Adrenal gland (tissue), 19 donors: Measurements from ENCODE around the gene GDPD1. TPM values are rescaled to one million over a fixed set of nuclear protein-coding genes. Genes with fewer than 3 reads are reported as not detected.

Experiments used
- DNase-seq, 7 donors: peaks; one replicate each; pipeline ENCODE4 v3.0.0-alpha.2; 2019 to 2020
- H3K27ac ChIP-seq, 5 donors: fragments of 200-600 bp; sonication (generic) in 4 of 5; 1 replicate in 3 of 5; 2 replicates in 2 of 5; pipeline versions ENCODE4 v1.5.1 to v1.8.0; 2016 to 2020; ENCODE audit warnings: mild to moderate bottlenecking in 1 of 5
- H3K27me3 ChIP-seq: fragments of 200-600 bp; 2 replicates; pipeline ENCODE4 v1.8.0; 2021
- H3K36me3 ChIP-seq, 2 donors: fragments of 200-600 bp; replicated peaks in 1 of 2; 1 replicate in 1 of 2; 2 replicates in 1 of 2; pipeline versions ENCODE4 v1.5.1 to v1.8.0; 2018 to 2022
- H3K4me1 ChIP-seq, 2 donors: fragments of 200-600 bp; replicated peaks in 1 of 2; 1 replicate in 1 of 2; 2 replicates in 1 of 2; pipeline versions ENCODE4 v1.5.1 to v1.8.0; 2018 to 2021
- H3K4me3 ChIP-seq, 4 donors: fragments of 200-600 bp; sonication (generic) in 3 of 4; one replicate each; pipeline ENCODE4 v1.5.1; 2016 to 2018
- H3K9me3 ChIP-seq, 3 donors: fragments of 200-600 bp; sonication (generic) in 1 of 3; replicated peaks in 1 of 3; 1 replicate in 2 of 3; 2 replicates in 1 of 3; pipeline versions ENCODE4 v1.5.1 to v1.8.0; 2016 to 2021
- CTCF ChIP-seq, 6 experiments: fragments of 450-650 bp in 4 of 6; fragments of 200-600 bp in 2 of 6; sonication (generic) in 1 of 6; IDR thresholded peaks; 1 replicate in 5 of 6; 2 replicates in 1 of 6; pipeline versions ENCODE4 v1.5.1 to v1.8.0; 2016 to 2021; ENCODE audit warnings: antibody characterized with exemption in 6 of 6, mild to moderate bottlenecking in 2 of 6, moderate library complexity in 1 of 6
- POLR2A ChIP-seq, 2 donors: fragments of 450-650 bp; IDR thresholded peaks; one replicate each; pipeline ENCODE4 v1.6.1; 2017; ENCODE audit warnings: antibody characterized with exemption in 2 of 2, mild to moderate bottlenecking in 2 of 2, moderate library complexity in 1 of 2
- WGBS, 4 donors: extraction: QIAGEN DNeasy Blood & Tissue Kit in 2 of 4; methylation state at CpG; one replicate each; pipeline versions ENCODE4 v1.1.5 to v1.1.7; 2013 to 2017; 5-methylcytosine and 5-hydroxymethylcytosine counted together
- intact Hi-C, 2 donors: fragments of 100-400 bp; cut with DNase I; formaldehyde crosslinking; loops; one replicate each; pipeline versions ENCODE4 v1.14.1 to v1.15.0; 2022 to 2023
- long read RNA-seq, 10 donors: library from polyadenylated mRNA in 3 of 10; unstranded in 2 of 10; stranded (forward) in 1 of 10; transcript quantifications; one replicate each; pipeline ENCODE4 v2.0.0 and lab custom pipeline, GENCODE V29; 2021 to 2026
- polyA plus RNA-seq, 3 donors: library from polyadenylated mRNA; stranded (reverse); fragments of 200-250 nt in 2 of 3; fragments of 350-450 nt in 1 of 3; fragmentation: Illumina TruSeq in 1 of 3; extraction: RNeasy Lipid Tissue Mini Kit (QIAGEN cat#74804) in 1 of 3; gene quantifications; one replicate each; pipeline ENCODE4 v1.2.3, GENCODE V29; 2013 to 2014
- total RNA-seq, 9 donors: library from RNA; depleted of rRNA in 4 of 9; stranded (reverse); fragments of >200 nt in 4 of 9; fragments of 120-200 nt in 1 of 9; fragmentation: NEBNext Ultra II Directional in 1 of 9; extraction: Animal tissue kit (Norgen Biotek cat#: 25700) in 1 of 9; gene quantifications; one replicate each; pipeline versions ENCODE4 v1.1.0 to v1.2.4, GENCODE V29; 2013 to 2023
- donor health status: healthy with polysubstance abuse.
- donor health status: Bipolar disorder and iron deficiency.
- donor health status: DM: yes; HTN: yes; CAD: no.
- donor health status: DM: no; HTN: no; CAD: no.
- donor health status: DM: no; HTN: no; CAD: no.
- donor health status: DM: yes; HTN: yes; CAD: no.

GDPD1 gene
- total RNA-seq: 1 to 10 TPM in 8 of 9 donors, under 1 TPM in 1; 0.36 to 6.1 (median 3.1) TPM
- 1 to 10 TPM in 1 of 3 donors, under 1 TPM in 2; 0.54 to 1.6 (median 0.64) TPM for polyA plus RNA-seq
- long read RNA-seq, donor 1: 0 reads
- long read RNA-seq, donor 2: 0 reads
- long read RNA-seq, donor 3, partial matches to known transcripts: 0 of 1 reads
- long read RNA-seq, donor 3, other reads (novel, unspliced or antisense): 0 of 1 reads
- long read RNA-seq, donor 4: 0 reads
- long read RNA-seq, donor 5: 0 reads
- long read RNA-seq, donor 6: 0 reads
- long read RNA-seq, donor 7: 0 reads
- long read RNA-seq, donor 8, partial matches to known transcripts: 0 of 1 reads
- long read RNA-seq, donor 8, other reads (novel, unspliced or antisense): 0 of 1 reads
- long read RNA-seq, donor 9: 0 reads
- long read RNA-seq, donor 10: 0 reads

- no peaks in the 10 kb centered on the region for H3K36me3 ChIP-seq
- TF ChIP-seq CTCF (IDR thresholded peaks at IDR 0.05) (peak; percentile 52 to 76 (median 66)), POLR2A (IDR thresholded peaks at IDR 0.05) (peak; percentile 32 to 63)
- no peaks in the 10 kb centered on the region for H3K9me3 ChIP-seq
- H3K4me3 ChIP-seq: peak within 1 kb of the TSS; percentile 32 to 92 (median 61)
- peak; percentile 95 to 97 (median 95) for DNase-seq
- H3K27ac ChIP-seq: peak within 1 kb of the TSS in 3 of 5 donors; percentile 65 to 72 (median 68)
- H3K27me3 ChIP-seq: no peaks in the 10 kb centered on the region
- intact Hi-C loops: no loop called here
- peaks cover 0 to 12% of the 10 kb centered on the region in 2 donors for H3K4me1 ChIP-seq
- 0% methylated on average over 23 to 60 of the region's 60 CpGs for WGBS, 4 donors
Measured at GRCh38 chr17:59220328-59221158, at the start of gene GDPD1. TSS of gene GDPD1 (plus strand) at chr17:59220511. CDS start at chr17:59220610, 99 bp downstream.

- 92 to 99% (median 97%) methylated on average over 13 to 33 of the region's 33 CpGs for WGBS, 4 donors
Measured at GRCh38 chr17:59172436-59173004, 47.8 kb upstream of the GDPD1 start.

DNA sequence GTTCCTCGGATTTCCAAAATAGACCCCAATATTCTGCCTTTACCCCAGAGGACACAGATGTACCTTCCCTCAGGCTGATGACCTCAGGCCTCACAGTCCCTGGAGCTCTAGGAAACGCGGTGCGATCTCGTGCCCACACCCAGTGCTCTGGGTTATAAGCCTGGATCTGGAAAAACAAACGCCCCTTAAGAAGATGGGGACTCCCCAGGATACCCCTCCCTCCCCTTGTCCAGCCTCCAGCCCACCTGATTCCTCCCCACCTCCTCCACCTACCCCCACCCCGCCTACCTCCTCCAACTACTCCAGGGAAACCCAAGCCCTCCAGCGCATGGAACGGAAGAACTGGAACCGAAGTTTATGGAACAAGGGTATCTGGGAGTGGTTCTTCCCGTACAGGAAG lies 45.6 kb upstream of the GDPD1 start:
- H3K4me3 ChIP-seq: no peak overlapping the region
- no peaks in the 10 kb centered on the region for H3K27me3 ChIP-seq
- intact Hi-C loops: no loop called here
- no peaks in the 10 kb centered on the region for H3K36me3 ChIP-seq
- H3K4me1 ChIP-seq: no peaks in the 10 kb centered on the region
- TF ChIP-seq POLR2A (IDR thresholded peaks at IDR 0.05) (no peak), CTCF (IDR thresholded peaks at IDR 0.05) (no peak)
- H3K9me3 ChIP-seq: no peaks in the 10 kb centered on the region
- WGBS, 4 donors: 92 to 100% (median 97%) methylated on average over 11 of the region's 11 CpGs
- no peak for DNase-seq
- no peak overlapping the region for H3K27ac ChIP-seq

More at GRCh38 chr17:59172436-59173004, 47.8 kb upstream of the GDPD1 start:
- no peak for DNase-seq
- no peak for TF ChIP-seq CTCF (IDR thresholded peaks at IDR 0.05)
- no peak for TF ChIP-seq POLR2A (IDR thresholded peaks at IDR 0.05)
- no peaks in the 10 kb centered on the region for H3K36me3 ChIP-seq
- H3K9me3 ChIP-seq: no peaks in the 10 kb centered on the region
- no peaks in the 10 kb centered on the region for H3K27me3 ChIP-seq
- H3K4me3 ChIP-seq: no peak overlapping the region
- no peaks in the 10 kb centered on the region for H3K4me1 ChIP-seq
- intact Hi-C loops: no loop called here
- H3K27ac ChIP-seq: no peak overlapping the region

DNA sequence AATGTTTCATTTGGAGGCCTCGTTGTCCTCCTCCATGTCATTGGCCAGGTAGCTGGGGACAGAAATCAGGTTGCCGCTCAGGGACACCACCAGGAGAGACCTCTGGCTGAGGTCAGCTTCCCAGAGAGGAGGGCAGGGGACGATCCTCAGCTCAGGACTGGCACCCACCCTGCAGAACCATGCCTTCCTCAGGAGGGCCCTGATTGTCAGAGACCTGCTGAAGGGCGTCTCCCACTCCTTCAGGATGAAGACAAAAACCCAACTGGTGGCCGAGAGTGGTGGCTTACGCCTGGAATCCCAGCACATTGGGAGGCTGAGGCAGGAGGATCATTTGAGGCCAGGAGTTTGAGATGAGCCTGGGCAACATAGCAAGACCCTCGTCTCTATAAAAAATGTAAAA lies 45.2 kb upstream of the GDPD1 start:
- Histone ChIP-seq H3K9me3 (no peaks in the 10 kb centered on the region), H3K27ac (no peak overlapping the region), H3K36me3 (no peaks in the 10 kb centered on the region), H3K4me3 (no peak overlapping the region), H3K4me1 (no peaks in the 10 kb centered on the region), H3K27me3 (no peaks in the 10 kb centered on the region)
- DNase-seq: no peak
- WGBS, 4 donors: 86 to 98% (median 91%) methylated on average over 3 to 7 of the region's 7 CpGs
- TF ChIP-seq CTCF (IDR thresholded peaks at IDR 0.05): no peak
- TF ChIP-seq POLR2A (IDR thresholded peaks at IDR 0.05): no peak
- intact Hi-C loops: no loop called here
